ENCODE measurements around the gene KCMF1.

Gene KCMF1

DNA sequence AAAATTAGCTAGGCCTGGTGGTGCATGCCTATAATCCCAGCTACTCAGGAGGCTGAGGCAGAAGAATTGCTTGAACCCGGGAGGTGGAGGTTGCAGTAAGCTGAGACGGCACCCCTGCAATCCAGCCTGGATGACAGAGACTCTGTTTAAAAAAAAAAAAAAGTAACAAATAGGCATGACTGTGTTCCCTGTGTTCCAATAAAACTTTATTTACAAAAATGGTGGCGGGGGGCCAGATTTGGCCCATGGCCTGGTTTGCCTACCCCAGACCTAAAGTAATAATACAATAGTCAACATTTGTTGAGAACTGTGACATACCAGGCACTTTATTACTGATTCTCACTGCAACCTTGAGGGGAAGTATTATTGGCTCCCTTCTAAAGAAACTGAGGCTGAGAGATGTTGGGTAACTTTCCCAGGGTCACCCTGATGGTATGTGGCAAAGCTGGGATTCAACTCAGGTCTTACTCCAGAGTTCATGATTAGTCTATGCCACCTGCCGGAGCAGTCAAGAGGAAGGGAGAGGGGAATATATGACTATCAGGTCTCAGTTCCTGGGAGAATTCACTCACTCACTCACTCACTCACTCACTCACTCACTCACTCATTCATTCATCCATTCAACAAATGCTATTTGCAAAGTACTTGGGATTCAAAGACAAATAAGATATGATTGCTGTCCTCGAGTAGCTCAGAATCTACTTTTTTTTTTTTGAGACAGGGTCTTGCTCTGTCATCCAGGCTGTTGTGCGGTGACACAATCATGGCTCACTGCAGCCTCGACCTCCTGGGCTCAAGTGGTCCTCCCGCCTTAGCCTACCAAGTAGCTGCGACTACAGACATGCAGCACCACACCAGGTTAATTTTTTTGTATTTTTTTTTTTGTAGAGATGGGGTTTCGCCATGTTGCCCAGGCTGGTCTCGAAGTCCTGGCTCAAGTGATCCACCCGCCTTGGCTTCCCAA, 14.3 kb upstream of the KCMF1 start:
- no peak for DNase-seq (ENCODE audit: low spot score)

DNA sequence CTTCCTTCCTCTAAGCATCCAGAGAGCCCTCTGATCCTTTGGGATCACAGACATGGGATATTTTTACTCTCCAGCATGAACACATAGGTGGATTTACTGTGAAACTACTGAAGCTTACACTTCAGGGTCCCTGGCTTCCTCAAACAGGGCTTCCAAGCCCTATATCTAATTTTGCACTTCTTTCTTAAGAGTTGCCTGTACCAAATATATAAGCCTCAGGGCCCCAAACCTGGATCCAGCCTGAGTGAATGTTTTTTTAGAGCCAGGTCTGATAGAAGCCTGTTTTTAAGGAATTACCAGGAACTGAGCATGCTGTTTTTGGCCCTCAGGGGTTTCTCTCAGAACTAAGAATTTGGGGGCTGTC, 13.2 kb upstream of the KCMF1 start:
- no peak for DNase-seq (ENCODE audit: low spot score)

DNA sequence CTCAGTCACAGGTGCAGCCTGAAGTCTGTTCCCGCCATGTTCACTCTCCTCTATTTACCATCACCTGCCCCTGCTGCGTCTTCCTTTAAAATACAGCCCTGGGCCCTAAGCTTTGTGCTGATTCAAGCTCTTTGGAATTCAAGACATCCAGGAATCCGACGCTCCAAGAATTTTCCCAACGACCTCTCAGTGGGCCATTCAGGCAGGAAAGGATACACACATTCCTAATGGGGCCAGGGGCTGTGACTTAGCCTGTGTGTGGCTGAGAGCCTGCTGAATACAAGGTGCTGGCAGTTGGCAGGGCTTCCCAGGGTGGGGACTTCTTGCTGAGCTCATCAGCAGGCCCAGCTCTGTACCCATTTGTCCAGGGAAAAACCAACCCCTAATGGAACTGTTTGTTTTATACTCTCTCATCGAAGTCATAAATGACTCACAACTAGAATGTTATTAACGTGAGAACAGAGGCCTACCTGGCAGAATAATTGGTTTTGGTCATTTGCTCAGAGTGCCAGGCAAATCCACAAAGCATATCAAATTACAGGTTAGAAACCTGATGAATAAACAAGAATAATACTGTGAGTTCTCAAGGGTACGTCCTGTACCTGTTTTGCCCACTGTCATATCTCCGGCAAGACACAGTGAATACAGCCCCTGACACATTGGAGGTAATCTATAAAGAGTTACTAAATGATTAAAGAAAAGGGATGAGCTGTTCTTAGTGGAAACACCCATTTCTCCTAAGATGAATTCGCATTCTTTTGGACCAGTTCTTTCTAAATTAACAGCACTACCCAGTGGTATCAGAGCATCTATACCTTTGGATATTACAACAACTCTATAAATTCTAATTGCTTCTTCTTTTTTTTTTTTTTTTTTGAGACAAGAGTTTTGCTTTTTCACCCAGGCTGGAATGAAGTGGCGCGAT, 12.6 kb upstream of the KCMF1 start:
- no peak for DNase-seq (ENCODE audit: low spot score)

DNA sequence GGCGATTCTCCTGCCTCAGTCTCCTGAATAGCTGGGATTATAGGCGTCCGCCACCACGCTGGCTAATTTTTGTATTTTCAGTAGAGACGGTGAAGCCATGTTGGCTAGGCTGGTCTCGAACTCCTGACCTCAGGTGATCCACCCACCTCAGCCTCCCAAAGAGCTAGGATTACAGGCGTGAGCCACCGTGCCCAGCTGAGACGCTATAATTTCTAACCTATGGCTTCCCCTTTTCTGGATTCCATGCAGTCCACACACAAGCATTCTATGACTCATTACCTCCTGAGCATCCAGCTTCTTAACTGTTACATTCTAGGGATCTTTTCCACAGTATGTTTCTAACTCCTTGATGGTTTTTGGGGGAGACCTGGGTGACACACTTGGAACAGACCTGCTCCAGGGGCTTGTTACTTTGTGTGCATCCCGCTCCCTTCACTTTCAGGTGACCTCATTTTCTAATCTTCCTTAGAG, 11.8 kb upstream of the KCMF1 start:
- DNase-seq (ENCODE audit: low spot score), result no peak

DNA sequence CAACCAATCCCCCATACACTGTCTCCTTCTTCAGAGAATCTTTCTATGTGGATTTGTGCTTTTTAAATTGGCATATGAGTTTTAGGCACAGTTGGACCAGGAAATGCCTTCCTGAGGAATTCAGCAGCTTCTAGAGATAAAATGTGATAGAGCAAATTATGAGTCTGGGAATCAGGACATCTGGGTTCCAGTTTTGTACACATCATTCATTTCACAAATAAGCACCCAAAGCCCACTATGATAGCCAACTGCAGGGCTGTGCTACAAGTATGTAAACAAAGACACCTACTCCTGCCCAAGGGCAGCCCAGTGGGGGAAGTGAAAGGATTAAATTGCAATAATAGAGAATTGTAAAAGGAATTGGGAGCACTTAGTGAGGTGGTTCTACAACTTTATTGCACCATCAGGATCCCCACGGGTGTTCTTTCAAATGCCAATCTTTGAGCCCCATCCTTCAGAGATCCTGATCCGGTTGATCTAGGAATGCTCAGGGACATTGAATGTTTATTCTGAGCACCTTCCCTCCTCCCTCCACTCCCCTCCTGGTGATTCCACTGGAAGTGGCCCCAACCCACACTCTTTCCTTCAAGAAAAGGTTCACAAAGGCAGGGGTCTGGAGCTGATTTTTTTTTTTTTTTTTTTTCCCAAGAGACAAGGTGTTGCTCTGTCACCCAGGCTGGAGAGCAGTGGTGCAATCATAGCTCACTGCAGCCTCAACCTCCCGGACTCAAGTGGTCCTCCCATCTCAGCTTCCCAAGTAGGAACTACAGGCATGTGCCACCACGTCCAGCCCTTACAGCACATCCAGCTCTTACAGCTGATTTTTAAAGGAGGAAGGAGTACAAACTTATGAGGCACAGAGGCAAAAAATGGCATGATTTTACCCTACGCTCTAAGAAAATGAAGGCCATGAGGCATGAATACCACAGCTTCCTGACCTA, 11.1 kb upstream of the KCMF1 start:
- DNase-seq (ENCODE audit: low spot score), result no peak

DNA sequence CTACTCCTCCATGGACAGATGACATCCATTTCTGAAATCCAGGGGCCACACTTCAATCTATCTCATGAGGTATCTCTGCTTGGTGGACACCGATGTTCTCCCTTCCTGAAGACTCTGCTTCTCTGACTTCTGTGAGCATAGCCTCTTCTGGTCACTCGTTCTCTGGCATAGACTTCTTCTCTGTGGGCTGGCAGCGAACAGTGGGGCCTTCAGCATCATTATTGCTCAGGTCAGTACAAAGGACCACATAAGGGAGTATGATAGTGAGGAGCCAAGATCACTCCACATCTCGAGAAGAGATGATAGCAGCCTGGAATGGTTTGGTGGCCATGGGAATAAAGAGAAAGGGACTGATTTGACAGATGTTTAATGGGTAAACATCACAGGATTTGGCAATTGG, 8.0 kb upstream of the KCMF1 start:
- no peak for DNase-seq (ENCODE audit: low spot score)

DNA sequence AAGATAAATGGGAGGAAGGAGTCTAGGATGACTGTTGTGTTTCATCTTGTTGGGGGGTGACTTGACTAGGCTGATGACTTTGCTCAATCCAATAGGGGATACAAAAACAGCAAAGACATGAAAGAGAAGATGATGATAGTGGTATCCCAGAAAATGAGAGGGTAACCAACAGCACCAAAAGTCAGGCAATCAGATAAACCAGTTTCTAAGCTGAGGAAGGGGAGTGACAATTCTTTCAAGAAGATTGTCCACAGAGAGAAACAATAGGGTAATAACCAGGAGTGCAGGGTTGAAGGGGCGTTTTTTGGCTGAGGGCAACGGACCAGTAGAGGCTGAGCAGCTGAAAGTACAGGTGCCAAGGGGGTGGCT, 7.7 kb upstream of the KCMF1 start:
- DNase-seq (ENCODE audit: low spot score), result no peak

DNA sequence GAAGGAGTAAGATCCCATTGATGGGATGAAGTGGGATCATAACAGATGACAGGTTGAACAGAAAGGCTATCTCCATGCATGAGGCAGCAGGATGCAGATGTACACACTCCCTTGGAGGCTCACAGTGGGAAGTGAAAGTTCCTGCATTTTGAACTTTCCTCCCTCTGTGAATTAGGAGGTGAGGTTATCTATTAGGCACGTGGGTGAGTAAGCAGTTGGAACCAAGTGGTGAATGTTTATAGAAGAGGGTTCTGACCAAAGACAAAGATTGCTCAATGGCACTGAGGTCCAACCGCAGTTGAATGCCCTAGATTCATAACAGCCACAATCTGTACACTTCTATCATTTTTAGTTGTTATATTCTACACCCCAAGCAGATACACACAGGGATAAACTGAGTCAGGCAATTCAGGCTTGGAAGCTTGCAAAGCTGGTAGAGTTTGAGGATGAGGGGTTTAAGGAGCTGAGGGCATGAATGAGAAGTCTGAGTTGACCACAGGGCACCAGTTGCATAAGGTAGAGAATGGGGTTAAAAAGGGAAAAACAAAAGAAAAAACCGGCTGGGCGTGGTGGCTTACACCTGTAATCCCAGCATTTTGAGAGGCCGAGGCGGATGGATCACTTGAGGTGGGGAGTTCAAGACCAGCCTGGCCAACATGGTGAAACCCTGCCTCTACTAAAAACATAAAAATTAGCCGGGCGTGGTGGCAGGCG, 7.1 kb upstream of the KCMF1 start:
- no peak for DNase-seq (ENCODE audit: low spot score)

DNA sequence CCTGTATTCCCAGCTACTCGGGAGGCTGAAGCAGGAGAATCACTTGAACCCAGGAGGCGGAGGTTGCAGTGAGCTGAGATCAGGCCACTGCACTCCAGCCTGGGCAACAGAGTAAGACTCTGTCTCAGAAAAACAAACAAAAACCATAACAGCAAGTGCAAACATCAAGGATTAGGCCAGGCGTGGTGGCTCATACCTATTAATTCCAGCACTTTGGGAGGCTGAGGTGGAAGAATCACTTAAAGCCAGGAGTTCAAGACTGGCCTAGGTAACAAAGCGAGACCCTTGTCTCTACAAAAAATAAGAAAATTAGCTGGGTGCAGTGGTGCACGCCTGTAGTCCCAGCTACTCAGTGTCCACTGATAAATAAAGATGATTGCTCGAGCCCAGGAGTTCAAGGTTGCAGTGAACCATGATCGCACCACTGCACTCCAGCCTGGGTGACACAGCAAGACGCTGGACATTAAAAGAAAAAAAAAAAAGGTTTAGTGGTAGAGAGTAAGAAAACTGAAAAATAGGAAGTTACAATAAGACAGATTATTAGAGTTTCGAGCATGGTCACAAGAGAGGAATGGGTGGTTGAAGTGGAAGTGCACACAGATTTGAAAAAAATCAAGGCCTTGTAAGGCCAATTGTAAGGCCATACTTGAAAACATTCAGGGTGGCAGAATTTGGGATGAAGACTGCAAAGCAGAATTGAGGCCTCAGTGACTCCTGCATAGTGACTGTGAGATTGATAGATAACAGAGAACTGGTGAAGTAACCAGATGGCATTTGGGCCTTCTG, 6.4 kb upstream of the KCMF1 start:
- no peak for DNase-seq (ENCODE audit: low spot score)

DNA sequence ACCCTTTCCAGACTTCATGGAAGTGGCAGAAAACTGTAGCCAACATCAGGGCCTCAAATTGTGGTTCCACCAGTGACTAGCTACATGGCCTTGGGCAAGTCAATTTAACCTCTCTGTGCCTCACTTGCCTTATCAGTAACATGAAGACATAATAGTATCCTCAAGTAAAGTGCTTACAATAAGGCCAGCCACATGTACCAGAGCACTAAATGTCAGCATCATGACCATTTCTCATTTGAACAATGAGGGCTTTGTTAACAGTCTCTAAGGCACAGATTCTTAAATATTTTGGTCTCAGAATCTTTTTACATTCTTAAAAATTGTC, 5.8 kb upstream of the KCMF1 start:
- DNase-seq (ENCODE audit: low spot score), result no peak

DNA sequence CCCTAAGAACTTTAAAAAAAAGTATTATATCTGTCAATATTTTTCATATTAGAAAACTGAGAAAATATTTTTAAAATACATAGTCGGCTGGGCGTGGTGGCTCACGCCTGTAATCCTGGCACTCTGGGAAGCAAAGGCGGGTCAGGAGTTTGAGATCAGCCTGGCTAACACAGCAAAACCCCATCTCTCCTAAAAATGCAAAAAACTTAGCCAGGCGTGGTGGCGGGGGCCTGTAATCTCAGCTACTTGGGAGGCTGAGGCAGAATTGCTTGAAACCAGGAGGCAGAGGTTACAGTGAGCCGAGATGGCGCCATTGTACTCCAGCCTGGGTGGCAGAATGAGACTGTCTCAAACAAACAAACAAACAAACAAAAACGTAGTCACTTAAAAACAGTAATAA, 5.1 kb upstream of the KCMF1 start:
- no peak for DNase-seq (ENCODE audit: low spot score)

DNA sequence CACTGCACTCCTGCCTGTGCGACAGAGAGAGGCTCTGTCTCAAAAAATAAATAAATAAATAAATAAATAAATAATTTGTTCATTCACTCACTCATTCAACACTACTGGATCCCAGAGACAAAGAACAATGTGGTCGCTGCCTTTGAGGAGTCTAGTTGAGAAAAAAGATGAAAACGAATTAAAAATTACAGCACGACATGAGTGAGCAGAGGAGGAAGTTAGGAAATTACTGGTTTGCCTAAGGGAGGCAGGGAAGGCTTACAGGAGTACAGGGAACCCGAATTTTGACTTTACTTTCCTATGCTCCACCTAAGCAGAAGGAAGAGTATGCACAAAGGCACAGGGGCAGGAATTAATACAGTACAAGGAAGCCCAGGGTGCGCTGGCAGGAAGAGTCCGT, 4.2 kb upstream of the KCMF1 start:
- no peak for DNase-seq (ENCODE audit: low spot score)

DNA sequence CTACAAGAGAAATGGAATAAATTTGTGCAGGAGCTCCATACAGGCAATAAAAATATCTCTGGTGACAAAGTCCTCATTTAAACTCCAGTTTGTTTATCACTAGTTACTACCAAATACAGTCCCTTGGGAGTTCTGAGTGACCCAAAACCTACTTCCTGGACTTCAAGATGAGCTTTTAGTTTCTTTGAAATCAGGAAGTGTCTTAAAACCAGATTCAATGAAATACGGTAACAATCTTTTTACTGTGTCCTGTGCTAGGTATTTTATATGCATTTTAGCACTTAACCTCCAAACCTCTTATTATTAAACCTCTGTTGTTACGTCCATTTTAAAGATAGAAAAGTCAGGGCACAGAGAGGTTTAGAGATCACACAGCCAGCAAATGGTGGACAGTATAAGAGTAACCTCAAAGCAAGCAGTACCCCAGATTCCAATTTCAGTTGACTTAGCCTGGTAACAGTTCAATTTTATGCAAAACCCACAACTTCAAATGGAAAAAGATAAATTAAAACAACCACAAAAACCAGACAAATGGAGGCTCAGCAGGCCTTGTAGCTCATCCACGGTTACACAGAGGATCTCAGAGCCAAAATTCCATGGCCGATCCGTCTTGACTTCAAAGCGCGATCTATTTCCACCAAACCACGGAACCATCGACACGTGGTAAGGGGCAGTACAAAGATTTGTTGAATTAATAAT, 1.3 kb upstream of the KCMF1 start:
- DNase-seq (ENCODE audit: low spot score), result peak; percentile 45

DNA sequence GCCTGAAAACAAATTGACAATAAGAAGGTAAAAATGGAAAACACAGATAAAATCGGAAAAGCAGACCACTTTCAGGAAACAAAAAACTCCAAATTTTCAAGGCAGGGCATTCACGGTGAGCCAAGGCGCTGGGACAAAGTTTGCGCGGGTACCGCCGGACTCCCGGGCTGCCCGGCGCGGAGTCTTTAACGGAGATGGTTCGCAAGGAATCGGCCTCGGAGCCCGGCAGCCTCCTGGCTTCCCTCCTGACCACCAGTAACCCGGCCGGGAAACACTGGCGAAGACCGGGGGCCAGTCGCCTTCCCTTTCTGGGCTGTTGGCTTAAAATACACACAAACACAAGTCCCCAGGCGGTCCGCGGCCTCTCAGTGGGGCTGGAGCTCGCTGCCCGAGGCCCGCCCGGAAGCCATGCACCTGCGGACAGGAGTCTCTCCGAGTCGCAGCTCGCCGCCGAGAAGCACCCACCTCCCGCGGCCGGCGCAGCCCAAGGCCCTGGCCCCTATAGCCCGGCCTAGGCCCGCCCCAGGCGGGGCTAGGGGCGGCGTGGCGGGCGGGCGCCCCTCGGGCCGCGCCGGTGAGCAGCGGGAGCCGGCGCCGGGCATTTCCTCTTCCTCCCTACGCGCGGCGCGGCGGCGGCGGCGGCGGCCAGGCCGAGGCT, 622 bp upstream of the KCMF1 start:
- no peak for DNase-seq (ENCODE audit: low spot score)

DNA sequence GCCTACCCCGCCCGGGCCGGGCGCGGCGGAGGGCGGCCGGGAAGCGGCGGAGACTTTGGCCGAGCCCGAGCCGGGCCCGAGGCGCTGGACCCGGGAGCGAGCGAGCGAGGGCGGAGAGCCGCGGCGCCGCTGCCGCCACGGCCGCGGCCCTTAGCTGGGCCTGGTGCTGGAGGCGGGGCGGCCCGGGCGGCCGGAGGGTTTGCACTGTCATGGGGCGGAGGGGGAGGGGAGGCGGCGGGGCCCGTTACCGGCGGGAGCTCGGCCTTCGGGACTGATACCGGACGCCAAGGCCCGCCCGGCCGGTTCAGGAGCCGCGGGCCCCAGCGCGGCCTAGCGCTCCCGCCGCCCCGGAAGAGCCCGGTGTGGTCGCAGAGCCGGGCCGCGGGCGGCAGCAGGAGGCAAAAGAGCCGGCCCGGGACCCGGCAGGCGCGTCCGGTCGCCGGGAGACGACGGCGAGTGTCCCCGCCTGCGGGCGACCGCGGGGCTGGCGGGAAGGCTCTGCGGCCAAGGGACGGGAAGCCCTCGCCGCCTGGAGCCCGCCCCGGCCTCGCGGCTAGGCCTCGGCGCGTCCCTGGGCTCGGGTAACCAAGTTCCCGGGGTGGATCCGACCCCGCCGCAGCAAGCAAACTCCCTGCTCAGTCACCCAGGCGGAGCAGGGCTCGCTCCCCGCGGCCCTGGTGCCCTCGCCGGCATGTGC, 697 bp downstream of the KCMF1 start:
- DNase-seq (ENCODE audit: low spot score), result peak; percentile 79

DNA sequence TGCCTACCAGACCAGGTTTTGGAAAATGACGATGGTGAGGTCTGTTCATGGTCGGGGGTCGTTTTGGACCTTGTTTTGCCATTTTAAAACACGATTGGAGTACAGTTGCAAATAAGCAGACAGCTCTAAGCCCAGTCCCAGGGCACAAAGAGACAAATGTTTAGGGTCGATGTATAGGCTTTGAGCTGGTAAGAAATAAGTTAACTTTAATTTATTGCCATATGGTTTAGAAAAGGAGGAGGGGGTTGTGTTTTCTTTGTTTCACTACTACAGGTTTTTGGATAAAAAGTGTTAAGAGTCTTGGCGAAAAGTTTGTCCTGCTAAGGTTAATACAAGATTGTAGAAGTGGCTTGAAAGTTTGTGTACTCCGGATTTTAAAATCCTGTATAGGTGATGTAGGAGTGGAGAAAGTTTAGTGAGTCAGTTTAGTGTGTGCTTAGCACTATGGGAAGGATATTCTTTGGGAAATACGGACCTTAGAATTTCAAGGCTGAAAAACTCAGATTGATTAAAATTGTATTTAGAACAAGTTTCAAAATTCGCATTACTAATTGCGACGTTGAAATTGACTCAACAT, 1.3 kb downstream of the KCMF1 start:
- DNase-seq (ENCODE audit: low spot score), result no peak

DNA sequence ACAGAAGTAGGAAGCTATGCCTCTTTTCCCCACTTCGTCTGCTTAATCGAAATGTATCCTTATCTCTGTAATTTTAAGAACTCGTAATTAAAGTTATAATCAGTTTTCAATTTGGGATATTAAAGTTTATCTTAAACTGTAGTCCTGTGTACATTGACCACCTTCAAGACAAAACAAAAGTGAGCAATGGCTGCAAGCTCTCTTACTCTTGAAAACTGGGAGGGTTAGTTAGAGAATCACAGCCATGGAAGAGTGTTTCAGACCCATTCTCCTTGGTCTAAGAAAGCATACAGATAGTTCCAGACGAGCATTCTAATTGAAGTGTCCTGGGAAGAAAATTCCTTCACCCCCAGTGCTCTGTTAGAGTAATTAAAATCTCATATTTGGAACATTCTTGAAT, 2.0 kb downstream of the KCMF1 start:
- no peak for DNase-seq (ENCODE audit: low spot score)

DNA sequence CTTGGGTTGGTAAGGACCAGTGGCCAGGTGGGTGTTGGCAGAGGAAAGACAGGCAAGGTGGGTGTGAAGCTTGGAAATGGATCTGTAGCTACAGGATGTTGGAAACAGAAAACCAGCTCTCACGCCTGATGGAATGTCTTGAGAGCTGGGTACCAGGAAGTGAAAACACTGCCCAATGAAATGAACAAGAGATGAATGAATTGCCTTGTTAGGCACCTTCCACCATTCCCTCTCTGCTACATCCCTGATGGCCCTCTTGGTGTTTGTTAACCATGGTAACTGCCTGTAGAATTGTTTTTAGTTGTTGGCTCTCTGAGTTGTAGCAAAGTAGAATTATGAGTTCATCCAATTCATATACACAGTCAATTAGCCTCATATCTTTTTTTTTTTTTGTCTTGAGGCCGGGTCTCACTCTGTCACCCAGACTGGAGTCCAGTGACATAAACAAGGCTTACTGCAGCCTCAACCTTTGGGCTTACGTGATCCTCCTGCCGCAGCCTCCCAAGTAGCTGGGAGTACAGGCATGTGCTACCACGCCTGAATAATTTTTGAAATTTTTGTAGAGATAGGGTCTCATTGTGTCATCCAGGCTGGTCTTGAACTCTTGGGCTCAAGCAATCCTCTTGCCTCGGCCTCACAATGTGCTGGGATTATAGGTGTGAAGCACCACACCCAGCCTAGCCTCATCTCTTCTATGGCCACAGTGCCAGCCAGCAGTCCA, 9.5 kb downstream of the KCMF1 start:
- DNase-seq (ENCODE audit: low spot score), result no peak

Data from germinal center (tissue), 1 donor.